Heart right ventricle (tissue), 16 donors: ENCODE data around the gene ART5. TPM values are rescaled to one million over a fixed set of nuclear protein-coding genes. Genes with fewer than 3 reads are reported as not detected.

Experiments
- ATAC-seq, 8 donors: fragments of 200-7000 bp; cut with Tn5 transposase; one replicate each; pipeline ENCODE4 v1.9.1; 2020; ENCODE audit warnings: mild to moderate bottlenecking in 8 of 8, moderate library complexity in 8 of 8, moderate number of reproducible peaks in 1 of 8
- DNase-seq, 2 donors: peaks; one replicate each; pipeline ENCODE4 v3.0.0-alpha.2; 2020
- H3K27ac ChIP-seq, 10 donors: fragments of 200-600 bp; sonication (generic) in 2 of 10; one replicate each; pipeline versions ENCODE4 v1.5.0 to v1.8.0; 2020 to 2022; ENCODE audit warnings: mild to moderate bottlenecking in 3 of 10
- H3K27me3 ChIP-seq, 7 donors: fragments of 200-600 bp; one replicate each; pipeline ENCODE4 v1.8.0; 2021 to 2022; ENCODE audit warnings: mild to moderate bottlenecking in 2 of 7
- H3K36me3 ChIP-seq, 9 donors: fragments of 200-600 bp; sonication (generic) in 1 of 9; one replicate each; pipeline versions ENCODE4 v1.5.0 to v1.8.0; 2020 to 2022; ENCODE audit warnings: mild to moderate bottlenecking in 2 of 9
- H3K4me1 ChIP-seq, 9 donors: fragments of 200-600 bp; sonication (generic) in 1 of 9; one replicate each; pipeline versions ENCODE4 v1.5.0 to v1.8.0; 2020 to 2022; ENCODE audit warnings: mild to moderate bottlenecking in 4 of 9
- H3K4me3 ChIP-seq, 10 donors: fragments of 200-600 bp; sonication (generic) in 2 of 10; one replicate each; pipeline versions ENCODE4 v1.5.0 to v1.8.0; 2020 to 2022; ENCODE audit warnings: mild to moderate bottlenecking in 7 of 10, moderate library complexity in 2 of 10
- H3K9me3 ChIP-seq, 11 donors: fragments of 200-600 bp in 10 of 11; sonication (generic) in 2 of 11; one replicate each; pipeline versions ENCODE4 v1.5.0 to v1.8.0; 2013 to 2022; ENCODE audit warnings: mild to moderate bottlenecking in 2 of 11, control low read depth in 1 of 11, moderate library complexity in 1 of 11
- CTCF ChIP-seq, 9 donors: fragments of 200-600 bp; sonication (generic) in 2 of 9; IDR thresholded peaks; one replicate each; pipeline versions ENCODE4 v1.5.0 to v1.8.0; 2021 to 2022; ENCODE audit warnings: antibody characterized with exemption in 9 of 9, mild to moderate bottlenecking in 5 of 9, moderate library complexity in 1 of 9
- WGBS, 2 donors: extraction: QIAGEN DNeasy Blood & Tissue Kit; methylation state at CpG; one replicate each; pipeline ENCODE4 v1.1.7; 2013; ENCODE audit warnings: inconsistent platforms in 1 of 2; 5-methylcytosine and 5-hydroxymethylcytosine counted together
- intact Hi-C, 10 donors: fragments of 100-400 bp; cut with DNase I; formaldehyde crosslinking; loops; one replicate each; pipeline versions ENCODE4 v1.11.1 to v1.14.2; 2022
- polyA plus RNA-seq, 2 donors: library from polyadenylated mRNA; stranded (reverse); fragments of 200-250 nt; gene quantifications; one replicate each; pipeline ENCODE4 v1.2.3, GENCODE V29; 2013
- total RNA-seq, 10 donors: library from RNA; stranded (reverse); fragmentation: NEBNext Ultra II Directional in 3 of 10; extraction: Animal tissue kit (Norgen Biotek cat#: 25700) in 3 of 10; gene quantifications; one replicate each; pipeline versions ENCODE4 v1.2.1 to v1.2.4, GENCODE V29; 2021 to 2023
- donor health status: Arrhythmogenic right ventricular cardiomyopathy.
- donor health status: ischemic (EF 13 %, LVEDD 7.1; RV severe dilation, severe dysfunction).
- donor health status: healthy with polysubstance abuse.
- donor health status: DM: no; HTN: yes; CAD: no.
- donor health status: DM: no; HTN: no; CAD: no.
- donor health status: ischemic (EF 25% LVEDD 6.9; RV normal size, moderate dysfunction).
- donor health status: ischemic (EF 25% LVEDD 5.7; RV mildly dilated, moderate dysfunction).
- donor health status: healthy.
- donor health status: DM: yes; HTN: yes; CAD: no.
- donor health status: Ischemic cardiomyopathy.
- donor health status: ischemic (EF 35%, LVEDD 5.7; RV mildly dilated, moderate dysfunction).
- donor health status: nonischemic (EF 11% LVEDD 7.7; RV severe dilation, severe dysfunction).
- donor health status: DM: yes; HTN: yes; CAD: no.
- donor health status: PGD.
- donor health status: ischemic (EF 29% LVEDD 5.4; RV normal size, mild dysfunction).
- donor health status: nonischemic (EF 23%, LVEDD 6.1; RV moderate dilation, normal function).

The ART5 gene
- total and polyA plus RNA-seq, 12 donors = 0.42 to 6.5 (median 1.5) TPM

- DNase-seq (no peak), ATAC-seq (no peak)
- 73 to 82% methylated on average over 13 of the region's 13 CpGs for WGBS, 2 donors
- intact Hi-C loops = no loop called here
- Histone ChIP-seq H3K27me3 (peaks cover 0 to 11% (median 0%) of the 10 kb centered on the region in 7 donors), H3K36me3 (no peaks in the 10 kb centered on the region), H3K27ac (no peak overlapping the region), H3K4me3 (no peak overlapping the region), H3K4me1 (peaks cover 0 to 6% (median under 1%) of the 10 kb centered on the region in 9 donors), H3K9me3 (no peaks in the 10 kb centered on the region)
- TF ChIP-seq CTCF (IDR thresholded peaks at IDR 0.05) = no peak
These were observed 4.6 kb downstream of the ART5 start for GRCh38 chr11:3637201-3637600.

GRCh38 chr11:3635641-3636375 lies 6.0 kb downstream of the ART5 start:
- Histone ChIP-seq H3K27ac (no peak overlapping the region), H3K4me3 (no peak overlapping the region), H3K9me3 (no peaks in the 10 kb centered on the region), H3K4me1 (peaks cover 0 to 7% (median 0%) of the 10 kb centered on the region in 9 donors), H3K36me3 (no peaks in the 10 kb centered on the region), H3K27me3 (no peaks in the 10 kb centered on the region)
- intact Hi-C loops = no loop called here
- no peak for TF ChIP-seq CTCF (IDR thresholded peaks at IDR 0.05)
- ATAC-seq (no peak), DNase-seq (no peak)
- WGBS, 2 donors = 92 to 95% methylated on average over 15 of the region's 15 CpGs

GRCh38 chr11:3632070-3632660 lies 9.6 kb downstream of the ART5 start:
- no peak for TF ChIP-seq CTCF (IDR thresholded peaks at IDR 0.05)

GRCh38 chr11:3631331-3631730 lies 10.5 kb downstream of the ART5 start:
- ATAC-seq (peak in 6 of 8 donors; percentile 24 to 72 (median 48)), DNase-seq (no peak)
- Histone ChIP-seq H3K27me3 (no peaks in the 10 kb centered on the region), H3K36me3 (no peaks in the 10 kb centered on the region), H3K4me3 (no peak overlapping the region), H3K9me3 (no peaks in the 10 kb centered on the region), H3K4me1 (peaks cover 0 to 17% (median under 1%) of the 10 kb centered on the region in 9 donors), H3K27ac (peak overlapping the region in 3 of 10 donors; percentile 26 to 67 (median 43))
- WGBS, 2 donors = 64 to 71% methylated on average over 4 of the region's 4 CpGs
- intact Hi-C loops = no loop called here
- TF ChIP-seq CTCF (IDR thresholded peaks at IDR 0.05) = no peak

More at GRCh38 chr11:3632070-3632660, 9.6 kb downstream of the ART5 start:
- Histone ChIP-seq H3K27me3 (no peaks in the 10 kb centered on the region), H3K9me3 (no peaks in the 10 kb centered on the region), H3K4me1 (peaks cover 0 to 9% (median 0%) of the 10 kb centered on the region in 9 donors), H3K4me3 (no peak overlapping the region), H3K27ac (peak overlapping the region in 2 of 10 donors; percentile 43 to 67), H3K36me3 (no peaks in the 10 kb centered on the region)
- intact Hi-C loops = no loop called here
- no peak for DNase-seq
- ATAC-seq = peak in 1 of 8 donors; percentile 15
- 90 to 94% methylated on average over 5 of the region's 5 CpGs for WGBS, 2 donors
